Keratinocyte (primary cell): ENCODE data around the gene CNTNAP5. TPM values are rescaled to one million over a fixed set of nuclear protein-coding genes. Genes with fewer than 3 reads are reported as not detected.

Experiments
- DNase-seq: peaks from one replicate; pipeline ENCODE4 v3.0.0-alpha.2; 2011; ENCODE audit warnings: low read depth, missing footprints, low spot score
- FAIRE-seq: peaks from 2 replicates; lab custom pipeline; 2011; peaks lifted over from hg19 to GRCh38; lab: Jason Lieb, UNC
- H2AFZ ChIP-seq: 2 replicates; pipeline ENCODE4 v1.6.0; 2012; ENCODE audit warnings: low read length, control low read depth, inconsistent platforms; ENCODE audit not compliant: control insufficient read depth
- H3K27ac ChIP-seq: 2 replicates; pipeline ENCODE4 v1.5.1; 2011; ENCODE audit warnings: low read length; ENCODE audit not compliant: control insufficient read depth, insufficient read depth
- H3K27me3 ChIP-seq: 3 replicates; pipeline ENCODE4 v1.6.0; 2011; ENCODE audit warnings: low read length; ENCODE audit not compliant: control insufficient read depth, insufficient read depth; ENCODE audit errors: extremely low read depth
- H3K36me3 ChIP-seq, 2 experiments: 2 replicates in 1 of 2; 3 replicates in 1 of 2; pipeline ENCODE4 v1.5.1; 2011; ENCODE audit warnings: low read length in 2 of 2, mild to moderate bottlenecking in 1 of 2; ENCODE audit not compliant: control insufficient read depth in 2 of 2, insufficient read depth in 2 of 2; ENCODE audit errors: extremely low read depth in 1 of 2
- H3K4me1 ChIP-seq: 3 replicates; pipeline ENCODE4 v1.5.1; 2011; ENCODE audit warnings: low read length; ENCODE audit not compliant: control insufficient read depth, insufficient read depth; ENCODE audit errors: extremely low read depth
- H3K4me2 ChIP-seq: 3 replicates; pipeline ENCODE4 v1.6.0; 2011; ENCODE audit warnings: low read depth, low read length; ENCODE audit not compliant: control insufficient read depth, insufficient read depth; ENCODE audit errors: extremely low read depth
- H3K4me3 ChIP-seq, 3 experiments: fragments of 200-600 bp in 1 of 3; sonication (generic) in 1 of 3; 2 replicates in 2 of 3; 3 replicates in 1 of 3; pipeline ENCODE4 v1.5.1; 2011 to 2016; ENCODE audit warnings: low read length in 3 of 3, mild to moderate bottlenecking in 3 of 3, control low read depth in 2 of 3, inconsistent platforms in 1 of 3, low read depth in 1 of 3, mixed read lengths in 1 of 3, mixed run types in 1 of 3, moderate library complexity in 1 of 3; ENCODE audit not compliant: control insufficient read depth in 2 of 3, insufficient read depth in 2 of 3; ENCODE audit errors: extremely low read depth in 1 of 3
- H3K79me2 ChIP-seq: 2 replicates; pipeline ENCODE4 v1.6.0; 2012; ENCODE audit warnings: low read length; ENCODE audit not compliant: control insufficient read depth, insufficient read depth
- H3K9ac ChIP-seq: 3 replicates; pipeline ENCODE4 v1.6.0; 2011; ENCODE audit warnings: low read length; ENCODE audit not compliant: control insufficient read depth, insufficient read depth; ENCODE audit errors: extremely low read depth
- H3K9me1 ChIP-seq: 3 replicates; pipeline ENCODE4 v1.6.0; 2011; ENCODE audit warnings: low read length; ENCODE audit not compliant: control insufficient read depth, insufficient read depth; ENCODE audit errors: extremely low read depth
- H3K9me3 ChIP-seq: 2 replicates; pipeline ENCODE4 v1.5.1; 2012; ENCODE audit warnings: low read depth, low read length; ENCODE audit not compliant: control insufficient read depth
- H4K20me1 ChIP-seq: 3 replicates; pipeline ENCODE4 v1.6.0; 2011; ENCODE audit warnings: low read length; ENCODE audit not compliant: control insufficient read depth, insufficient read depth; ENCODE audit errors: extremely low read depth
- CTCF ChIP-seq, 3 experiments: IDR thresholded peaks in 1 of 3; conservative IDR thresholded peaks in 1 of 3; optimal IDR thresholded peaks in 1 of 3; 2 replicates in 2 of 3; 3 replicates in 1 of 3; pipeline versions ENCODE3 to v1.5.1; 2011; ENCODE audit warnings: low read length in 3 of 3, mild to moderate bottlenecking in 3 of 3, moderate library complexity in 2 of 3, control low read depth in 1 of 3, inconsistent platforms in 1 of 3; ENCODE audit not compliant: insufficient read depth in 2 of 3; ENCODE audit errors: extremely low read depth in 1 of 3
- EZH2 ChIP-seq: IDR thresholded peaks from one replicate; pipeline ENCODE4 v1.6.1; 2012; ENCODE audit warnings: inconsistent platforms, mild to moderate bottlenecking, low read length, moderate library complexity
- dilution Hi-C: fragments of 300-500 bp; cut with MboI; formaldehyde crosslinking; loops from one replicate; pipeline ENCODE4 v1.7.0; 2020; ENCODE audit warnings: low sequenced_read_pairs; ENCODE audit not compliant: extremely low pct_ligation_motif_present
- polyA plus RNA-seq, 5 experiments: library from polyadenylated mRNA; depleted of rRNA in 3 of 5; stranded (reverse) in 3 of 5; stranded (forward) in 1 of 5; unstranded in 1 of 5; fragments of >200 nt; gene quantifications; 1 replicate in 1 of 5; 2 replicates in 3 of 5; 3 replicates in 1 of 5; pipeline versions ENCODE4 v1.2.1 to v1.2.3, GENCODE V29; 2011 to 2012; ENCODE audit warnings: missing spikeins in 2 of 5, low read depth in 1 of 5, low replicate concordance in 1 of 5

Gene CNTNAP5
- polyA plus RNA-seq, 1 donor (not counting 4 experiments of a cell fraction or from before 2014, with no cell fraction given): not detected

- no peaks in the 10 kb centered on the region for H3K79me2 ChIP-seq
- no peak for DNase-seq
- no peaks in the 10 kb centered on the region for H3K9me3 ChIP-seq
- H2AFZ ChIP-seq: no peak overlapping the region
- no peaks in the 10 kb centered on the region for H3K4me1 ChIP-seq
- dilution Hi-C loops: no loop called here
- no peak for FAIRE-seq
- H3K4me2 ChIP-seq: no peak overlapping the region
- H4K20me1 ChIP-seq: no peaks in the 10 kb centered on the region
- H3K4me3 ChIP-seq: no peak overlapping the region
- H3K9ac ChIP-seq: no peak overlapping the region
- H3K36me3 ChIP-seq: no peaks in the 10 kb centered on the region
- TF ChIP-seq CTCF (optimal IDR thresholded peaks at IDR 0.05 in 1 of 3, IDR thresholded peaks at IDR 0.05 in 1 of 3, conservative IDR thresholded peaks at IDR 0.05 in 1 of 3; ENCODE audit: extremely low read depth in 1 of 3, insufficient read depth in 2 of 3, low read length in 3 of 3): no peak
- TF ChIP-seq EZH2: no peak
- H3K9me1 ChIP-seq: no peaks in the 10 kb centered on the region
- H3K27ac ChIP-seq: no peak overlapping the region
- no peaks in the 10 kb centered on the region for H3K27me3 ChIP-seq
Measured at GRCh38 chr2:124180635-124181034, 155.5 kb downstream of the CNTNAP5 start.

- Histone ChIP-seq H2AFZ (no peak overlapping the region), H3K4me1 (no peaks in the 10 kb centered on the region), H3K36me3 (no peaks in the 10 kb centered on the region), H3K79me2 (no peaks in the 10 kb centered on the region), H3K4me2 (no peak overlapping the region), H3K4me3 (no peak overlapping the region), H3K27me3 (no peaks in the 10 kb centered on the region), H3K9me1 (no peaks in the 10 kb centered on the region), H3K9ac (no peak overlapping the region), H3K9me3 (no peaks in the 10 kb centered on the region), H4K20me1 (no peaks in the 10 kb centered on the region), H3K27ac (no peak overlapping the region)
- FAIRE-seq: no peak
- TF ChIP-seq EZH2 (no peak), CTCF (optimal IDR thresholded peaks at IDR 0.05 in 1 of 3, IDR thresholded peaks at IDR 0.05 in 1 of 3, conservative IDR thresholded peaks at IDR 0.05 in 1 of 3; ENCODE audit: extremely low read depth in 1 of 3, insufficient read depth in 2 of 3, low read length in 3 of 3) (no peak)
- no peak for DNase-seq
- dilution Hi-C loops: no loop called here
Measured at GRCh38 chr2:124186801-124187200, 161.7 kb downstream of the CNTNAP5 start.
